OCI-LY1 (cell line): ENCODE results near the gene SLC17A7.
"Not testable (repeated sequence)": the region's sequence is repeated elsewhere in the genome, so short reads cannot be mapped to it uniquely, and the experiment has no call there.

Source experiments
- H2AFZ ChIP-seq: fragments of 200-600 bp; sonication (generic), shearing (Covaris generic); 2 replicates; pipeline ENCODE4 v1.6.0; 2014; ENCODE audit warnings: antibody characterized with exemption, mild to moderate bottlenecking, low read length
- H3F3A ChIP-seq: fragments of 200-600 bp; sonication (generic), shearing (Covaris generic); 2 replicates; pipeline ENCODE4 v1.6.0; 2014; ENCODE audit warnings: mild to moderate bottlenecking, antibody characterized with exemption, low read length, moderate library complexity; ENCODE audit not compliant: insufficient read depth
- H3K27ac ChIP-seq: fragments of 200-600 bp; sonication (generic); 2 replicates; pipeline ENCODE4 v1.5.1; 2014; ENCODE audit warnings: low read length, mixed run types, mild to moderate bottlenecking, low read depth; ENCODE audit not compliant: poor library complexity, severe bottlenecking
- H3K27me3 ChIP-seq: fragments of 200-600 bp; sonication (generic); 2 replicates; pipeline ENCODE4 v1.6.0; 2014; ENCODE audit warnings: antibody characterized with exemption, mild to moderate bottlenecking, low read length, moderate library complexity; ENCODE audit not compliant: insufficient read depth
- H3K36me3 ChIP-seq: fragments of 200-600 bp; sonication (generic); 2 replicates; pipeline ENCODE4 v1.6.1; 2014; ENCODE audit warnings: mild to moderate bottlenecking, antibody characterized with exemption, low read length, moderate library complexity, mixed read lengths; ENCODE audit not compliant: insufficient read depth
- H3K4me1 ChIP-seq: fragments of 200-600 bp; sonication (generic); 2 replicates; pipeline ENCODE4 v1.5.1; 2014; ENCODE audit warnings: mild to moderate bottlenecking, low read length, moderate library complexity; ENCODE audit not compliant: insufficient read depth, severe bottlenecking
- H3K4me2 ChIP-seq: fragments of 200-600 bp; sonication (generic), shearing (Covaris generic); 2 replicates; pipeline ENCODE4 v1.6.1; 2014; ENCODE audit warnings: low read length
- H3K4me3 ChIP-seq: fragments of 200-600 bp; sonication (generic); 2 replicates; pipeline ENCODE4 v1.5.1; 2014; ENCODE audit warnings: low read length, low read depth, mild to moderate bottlenecking, mixed read lengths; ENCODE audit not compliant: poor library complexity, severe bottlenecking
- H3K79me2 ChIP-seq: fragments of 200-600 bp; shearing (Covaris generic); 2 replicates; pipeline ENCODE4 v1.6.1; 2016; ENCODE audit warnings: mixed run types, low read length, mixed read lengths; ENCODE audit not compliant: insufficient read depth
- H3K9ac ChIP-seq: fragments of 200-600 bp; sonication (generic), shearing (Covaris generic); 2 replicates; pipeline ENCODE4 v1.6.1; 2014; ENCODE audit warnings: mild to moderate bottlenecking, low read length, mixed read lengths
- H3K9me2 ChIP-seq: fragments of 200-600 bp; sonication (generic), shearing (Covaris generic); 2 replicates; pipeline ENCODE4 v1.6.1; 2014; ENCODE audit warnings: low read depth, mild to moderate bottlenecking, low read length, mixed read lengths
- H3K9me3 ChIP-seq: fragments of 200-600 bp; shearing (Covaris generic); 2 replicates; pipeline ENCODE4 v1.6.1; 2014; ENCODE audit warnings: low read length, mixed read lengths
- H4K20me1 ChIP-seq: fragments of 200-600 bp; sonication (generic), shearing (Covaris generic); 2 replicates; pipeline ENCODE4 v1.6.0; 2016; ENCODE audit warnings: mild to moderate bottlenecking, low read length; ENCODE audit not compliant: insufficient read depth
- CTCF ChIP-seq: fragments of 200-600 bp; sonication (generic), shearing (Covaris generic); IDR thresholded peaks from 2 replicates; pipeline ENCODE4 v1.5.1; 2017; ENCODE audit warnings: mild to moderate bottlenecking, antibody characterized with exemption, low read length, moderate library complexity, mixed read lengths
- EZH2 ChIP-seq: fragments of 200-600 bp; sonication (generic), shearing (Covaris generic); IDR thresholded peaks from 2 replicates; pipeline ENCODE4 v1.8.0; 2017; ENCODE audit warnings: borderline replicate concordance, mixed run types, mild to moderate bottlenecking, antibody characterized with exemption, low read length, moderate library complexity, mixed read lengths

SLC17A7 gene

GRCh38 chr19:49450405-49450804, 9.1 kb upstream of the SLC17A7 start:
- peaks cover 24% of the 10 kb centered on the region for H3K4me1 ChIP-seq
- H3K27me3 ChIP-seq: no peaks in the 10 kb centered on the region
- peaks cover 7% of the 10 kb centered on the region; the same call in 1 of the 2 replicates for H3K79me2 ChIP-seq
- H3K36me3 ChIP-seq: peaks cover 34% of the 10 kb centered on the region
- H3F3A ChIP-seq: peaks cover 7% of the 10 kb centered on the region; the same call in 1 of the 2 replicates
- peak overlapping the region; percentile 77 for H3K4me3 ChIP-seq
- H3K9me3 ChIP-seq: no peaks in the 10 kb centered on the region
- H4K20me1 ChIP-seq: no peaks in the 10 kb centered on the region
- no peak overlapping the region for H2AFZ ChIP-seq
- H3K27ac ChIP-seq: peak overlapping the region; percentile 72
- TF ChIP-seq CTCF (no peak), EZH2 (no peak)
- peak overlapping the region; percentile 99 for H3K9ac ChIP-seq
- no peaks in the 10 kb centered on the region for H3K9me2 ChIP-seq
- H3K4me2 ChIP-seq: peak overlapping the region; percentile 91

GRCh38 chr19:49448432-49448786, 7.1 kb upstream of the SLC17A7 start:
- no peaks in the 10 kb centered on the region for H3K27me3 ChIP-seq
- H3K4me2 ChIP-seq: no peak overlapping the region
- no peaks in the 10 kb centered on the region for H3K9me3 ChIP-seq
- H3K9me2 ChIP-seq: no peaks in the 10 kb centered on the region
- no peak overlapping the region for H2AFZ ChIP-seq
- no peak overlapping the region for H3K4me3 ChIP-seq
- no peak for TF ChIP-seq EZH2
- H3K27ac ChIP-seq: no peak overlapping the region
- H3K4me1 ChIP-seq: peaks cover 21% of the 10 kb centered on the region
- H3F3A ChIP-seq: peaks cover 7% of the 10 kb centered on the region
- peaks cover 7% of the 10 kb centered on the region; the same call in 1 of the 2 replicates for H3K79me2 ChIP-seq
- H3K9ac ChIP-seq: no peak overlapping the region
- no peaks in the 10 kb centered on the region for H4K20me1 ChIP-seq
- H3K36me3 ChIP-seq: peaks cover 30% of the 10 kb centered on the region

GRCh38 chr19:49447485-49448431, 6.4 kb upstream of the SLC17A7 start:
- Histone ChIP-seq H3K9me3 (no peaks in the 10 kb centered on the region), H4K20me1 (no peaks in the 10 kb centered on the region), H3K27me3 (no peaks in the 10 kb centered on the region), H3K4me2 (no peak overlapping the region), H3K9ac (no peak overlapping the region), H3K36me3 (peaks cover 30% of the 10 kb centered on the region), H3K27ac (no peak overlapping the region), H3K79me2 (peaks cover 7% of the 10 kb centered on the region; the same call in 1 of the 2 replicates), H3K4me3 (no peak overlapping the region), H3K9me2 (no peaks in the 10 kb centered on the region), H3F3A (peaks cover 6% of the 10 kb centered on the region), H3K4me1 (peaks cover 21% of the 10 kb centered on the region), H2AFZ (no peak overlapping the region)
- no peak for TF ChIP-seq EZH2
- TF ChIP-seq CTCF: no peak

GRCh38 chr19:49445997-49446396, 4.7 kb upstream of the SLC17A7 start:
- Histone ChIP-seq H3K4me3 (no peak overlapping the region), H3K36me3 (peaks cover 30% of the 10 kb centered on the region), H3K9me3 (no peaks in the 10 kb centered on the region), H3K79me2 (peaks cover 4% of the 10 kb centered on the region; the same call in 1 of the 2 replicates), H3K27me3 (peaks cover under 1% of the 10 kb centered on the region; the same call in 1 of the 2 replicates), H3F3A (peaks cover 6% of the 10 kb centered on the region), H3K9ac (no peak overlapping the region), H3K9me2 (no peaks in the 10 kb centered on the region), H3K4me1 (peaks cover 15% of the 10 kb centered on the region), H4K20me1 (no peaks in the 10 kb centered on the region), H3K27ac (no peak overlapping the region), H3K4me2 (no peak overlapping the region), H2AFZ (no peak overlapping the region)
- no peak for TF ChIP-seq EZH2
- TF ChIP-seq CTCF: no peak

- not testable (repeated sequence) for H3K9me3 ChIP-seq, H3F3A ChIP-seq, H2AFZ ChIP-seq, H3K9me2 ChIP-seq, H3K9ac ChIP-seq, H4K20me1 ChIP-seq, H3K4me1 ChIP-seq, H3K27ac ChIP-seq, H3K79me2 ChIP-seq
- peaks cover 17% of the 10 kb centered on the region for H3K27me3 ChIP-seq
- H3K36me3 ChIP-seq: peaks cover 20% of the 10 kb centered on the region
- H3K4me2 ChIP-seq: peak overlapping the region; percentile 85
- peak overlapping the region; percentile 69 for H3K4me3 ChIP-seq
Measured at GRCh38 chr19:49444100-49444700, 2.9 kb upstream of the SLC17A7 start.
